IgD-negative memory B cell (primary cell): Measurements from ENCODE around the gene MAGEB17. TPM values are rescaled to one million over a fixed set of nuclear protein-coding genes. Genes with fewer than 3 reads are reported as not detected.
"Not testable (repeated sequence)": the region's sequence is repeated elsewhere in the genome, so short reads cannot be mapped to it uniquely, and the experiment has no call there.

Source experiments
- H3K27ac Mint-ChIP-seq, 3 donors: one replicate each; pipeline ENCODE4 v1.8.0; 2020 to 2022; ENCODE audit warnings: mild to moderate bottlenecking in 3 of 3, mixed read lengths in 3 of 3, moderate library complexity in 1 of 3
- H3K27me3 Mint-ChIP-seq: one replicate; pipeline ENCODE4 v1.8.0; 2021; ENCODE audit warnings: mixed read lengths
- H3K36me3 Mint-ChIP-seq: one replicate; pipeline ENCODE4 v1.8.0; 2020; ENCODE audit warnings: mild to moderate bottlenecking, mixed read lengths
- H3K4me1 Mint-ChIP-seq, 3 donors: one replicate each; pipeline ENCODE4 v1.8.0; 2020 to 2022; ENCODE audit warnings: mixed read lengths in 3 of 3, mild to moderate bottlenecking in 1 of 3
- H3K4me3 Mint-ChIP-seq, 4 donors: one replicate each; pipeline ENCODE4 v1.8.0; 2020 to 2022; ENCODE audit warnings: mild to moderate bottlenecking in 4 of 4, mixed read lengths in 4 of 4, moderate library complexity in 3 of 4
- H3K9me3 Mint-ChIP-seq, 3 donors: one replicate each; pipeline ENCODE4 v1.8.0; 2020 to 2021; ENCODE audit warnings: mixed read lengths in 3 of 3, mild to moderate bottlenecking in 1 of 3
- polyA plus RNA-seq: library from polyadenylated mRNA; unstranded; fragments of 300-500 nt; fragmentation: Illumina TruSeq; gene quantifications from one replicate; pipeline ENCODE4 v1.2.3, GENCODE V29; 2021

The MAGEB17 gene
- polyA plus RNA-seq, 1 donor from 2014 or later = 0.26 TPM

DNA sequence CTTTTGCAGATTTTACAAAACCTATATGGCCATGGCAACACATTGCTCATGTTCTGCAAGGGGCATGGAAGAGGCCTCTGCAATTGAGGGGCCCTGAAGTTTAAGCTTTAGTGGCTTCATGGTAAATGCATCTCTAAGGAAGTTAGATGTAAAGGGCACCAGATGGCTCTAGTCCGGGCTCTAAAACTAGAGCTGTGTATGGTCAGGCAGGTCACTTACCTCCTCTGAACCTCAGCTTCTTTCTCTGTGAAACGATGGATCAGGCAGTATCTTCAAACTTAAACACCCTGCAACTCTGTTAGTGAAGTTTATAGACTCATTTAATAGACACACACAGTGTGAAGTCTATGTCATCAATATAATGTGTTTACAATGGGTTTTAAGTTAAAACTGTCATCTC lies 10.0 kb downstream of the MAGEB17 start:
- H3K4me1 Mint-ChIP-seq = peaks cover 0 to 9% (median 4%) of the 10 kb centered on the region in 3 donors
- H3K9me3 Mint-ChIP-seq = no peaks in the 10 kb centered on the region
- H3K27me3 Mint-ChIP-seq = peaks cover 10% of the 10 kb centered on the region
- H3K27ac Mint-ChIP-seq = no peak overlapping the region
- no peak overlapping the region for H3K4me3 Mint-ChIP-seq
- peaks cover 2% of the 10 kb centered on the region for H3K36me3 Mint-ChIP-seq

GRCh38 chrX:16183843-16184242 lies 16.6 kb downstream of the MAGEB17 start:
- not testable (repeated sequence) for H3K9me3 Mint-ChIP-seq, H3K4me1 Mint-ChIP-seq, H3K36me3 Mint-ChIP-seq, H3K27ac Mint-ChIP-seq, H3K4me3 Mint-ChIP-seq
- peaks cover 16% of the 10 kb centered on the region for H3K27me3 Mint-ChIP-seq

GRCh38 chrX:16185725-16186136 lies 18.4 kb downstream of the MAGEB17 start:
- H3K27ac Mint-ChIP-seq = no peak overlapping the region
- H3K36me3 Mint-ChIP-seq = no peaks in the 10 kb centered on the region
- H3K4me1 Mint-ChIP-seq = no peaks in the 10 kb centered on the region
- no peaks in the 10 kb centered on the region for H3K9me3 Mint-ChIP-seq
- H3K27me3 Mint-ChIP-seq = peaks cover 14% of the 10 kb centered on the region
- H3K4me3 Mint-ChIP-seq = no peak overlapping the region

- H3K36me3 Mint-ChIP-seq = no peaks in the 10 kb centered on the region
- no peak overlapping the region for H3K4me3 Mint-ChIP-seq
- H3K27me3 Mint-ChIP-seq = peaks cover 12% of the 10 kb centered on the region
- H3K4me1 Mint-ChIP-seq = no peaks in the 10 kb centered on the region
- H3K27ac Mint-ChIP-seq = no peak overlapping the region
- H3K9me3 Mint-ChIP-seq = no peaks in the 10 kb centered on the region
Measured at GRCh38 chrX:16186380-16187007, 19.2 kb downstream of the MAGEB17 start.

GRCh38 chrX:16187024-16187760 lies 19.9 kb downstream of the MAGEB17 start:
- no peak overlapping the region for H3K4me3 Mint-ChIP-seq
- no peaks in the 10 kb centered on the region for H3K4me1 Mint-ChIP-seq
- no peaks in the 10 kb centered on the region for H3K9me3 Mint-ChIP-seq
- no peaks in the 10 kb centered on the region for H3K36me3 Mint-ChIP-seq
- H3K27ac Mint-ChIP-seq = no peak overlapping the region
- H3K27me3 Mint-ChIP-seq = peaks cover 15% of the 10 kb centered on the region

DNA sequence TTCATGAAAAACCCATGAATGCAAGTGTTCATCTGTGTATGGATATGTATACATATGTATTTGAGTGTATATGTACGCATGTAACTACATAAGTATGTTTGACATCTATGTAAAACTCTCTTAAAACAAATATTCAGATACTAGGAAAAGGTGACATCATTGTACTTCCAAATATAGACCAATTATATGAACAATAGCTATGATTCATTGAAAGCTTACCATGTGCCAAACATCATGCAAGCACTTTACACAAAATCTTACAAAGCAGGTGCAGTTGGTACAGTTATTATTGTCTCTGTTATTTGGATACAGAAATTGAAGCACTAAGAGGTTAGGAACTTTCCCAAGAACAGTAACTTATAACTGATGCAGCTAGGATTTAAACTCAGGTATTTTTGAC lies 21.4 kb downstream of the MAGEB17 start:
- Mint-ChIP-seq H3K4me3 (no peak overlapping the region), H3K27me3 (peaks cover 5% of the 10 kb centered on the region), H3K4me1 (no peaks in the 10 kb centered on the region), H3K9me3 (no peaks in the 10 kb centered on the region), H3K36me3 (no peaks in the 10 kb centered on the region), H3K27ac (no peak overlapping the region)

- Mint-ChIP-seq H3K27me3 (peaks cover 3% of the 10 kb centered on the region), H3K27ac (no peak overlapping the region), H3K9me3 (no peaks in the 10 kb centered on the region), H3K36me3 (no peaks in the 10 kb centered on the region), H3K4me1 (no peaks in the 10 kb centered on the region), H3K4me3 (no peak overlapping the region)
Measured at GRCh38 chrX:16191605-16192004, 24.3 kb downstream of the MAGEB17 start.

DNA sequence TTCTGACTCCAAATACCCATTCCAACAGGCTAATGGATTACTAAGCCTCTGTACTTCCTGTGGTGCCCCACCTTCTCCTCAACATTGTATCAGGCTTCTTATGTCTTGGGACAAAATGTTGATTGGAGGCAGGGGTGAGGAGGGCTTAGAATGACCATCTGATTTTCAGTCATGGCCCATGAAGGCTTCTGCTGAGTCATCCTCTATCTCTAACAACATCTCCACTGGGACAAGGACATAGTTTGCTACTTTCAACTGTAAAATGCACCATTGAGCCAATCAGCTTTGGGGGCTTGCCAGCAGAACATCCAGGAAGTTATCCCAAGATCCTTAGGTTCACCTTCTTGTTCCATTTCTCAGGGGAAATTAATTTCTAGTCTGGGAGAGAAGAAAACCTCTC lies 29.5 kb downstream of the MAGEB17 start:
- Mint-ChIP-seq H3K27me3 (peaks cover 13% of the 10 kb centered on the region), H3K4me1 (no peaks in the 10 kb centered on the region), H3K9me3 (no peaks in the 10 kb centered on the region), H3K36me3 (no peaks in the 10 kb centered on the region), H3K27ac (no peak overlapping the region), H3K4me3 (no peak overlapping the region)

DNA sequence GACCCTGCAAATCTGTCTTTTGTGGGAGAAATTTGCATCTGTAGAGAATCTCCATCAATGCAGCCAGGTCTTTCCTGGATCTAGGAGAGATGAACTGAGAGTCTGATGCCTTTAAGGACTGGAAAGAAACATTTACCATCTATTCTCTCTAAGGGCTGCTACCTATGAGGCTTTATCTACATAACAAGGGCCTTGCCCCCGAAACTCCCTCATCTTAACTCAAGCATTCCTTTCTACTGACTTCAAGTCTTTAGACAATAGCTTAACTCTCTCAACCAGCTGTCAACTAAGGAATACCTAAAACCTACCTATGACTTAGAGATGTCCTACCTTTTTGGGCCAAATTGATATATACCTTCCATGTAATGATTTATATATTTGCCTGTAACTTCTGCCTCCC lies 32.1 kb downstream of the MAGEB17 start:
- Mint-ChIP-seq H3K27ac (no peak overlapping the region), H3K9me3 (no peaks in the 10 kb centered on the region), H3K4me3 (peak overlapping the region in 1 of 4 donors; percentile 3), H3K4me1 (no peaks in the 10 kb centered on the region), H3K27me3 (peaks cover 13% of the 10 kb centered on the region), H3K36me3 (no peaks in the 10 kb centered on the region)

GRCh38 chrX:16202943-16203342 lies 35.7 kb downstream of the MAGEB17 start:
- Mint-ChIP-seq H3K4me3 (no peak overlapping the region), H3K36me3 (peaks cover 1% of the 10 kb centered on the region), H3K27ac (no peak overlapping the region), H3K27me3 (peaks cover 9% of the 10 kb centered on the region), H3K9me3 (no peaks in the 10 kb centered on the region), H3K4me1 (no peaks in the 10 kb centered on the region)

DNA sequence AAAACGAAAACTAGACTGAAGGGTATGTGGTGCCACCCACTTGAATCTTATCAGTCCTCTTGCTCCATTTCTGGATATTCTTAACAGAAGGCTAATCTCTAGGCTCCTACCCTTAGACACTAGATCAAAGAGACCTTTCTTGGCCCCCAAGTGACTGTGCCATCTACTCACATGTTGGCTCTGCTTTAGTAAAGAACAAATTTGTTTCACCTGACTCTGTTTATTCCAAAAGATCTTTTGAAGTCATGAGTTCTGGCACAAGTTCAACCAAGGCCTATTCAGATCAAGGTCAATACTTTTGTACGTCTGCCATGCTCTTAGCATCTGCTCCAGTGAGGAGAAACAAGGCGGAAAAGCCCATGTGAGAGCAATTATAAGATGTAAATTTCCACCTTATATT lies 37.3 kb downstream of the MAGEB17 start:
- Mint-ChIP-seq H3K9me3 (no peaks in the 10 kb centered on the region), H3K4me1 (no peaks in the 10 kb centered on the region), H3K36me3 (peaks cover 1% of the 10 kb centered on the region), H3K27me3 (peaks cover 4% of the 10 kb centered on the region), H3K4me3 (no peak overlapping the region), H3K27ac (no peak overlapping the region)

DNA sequence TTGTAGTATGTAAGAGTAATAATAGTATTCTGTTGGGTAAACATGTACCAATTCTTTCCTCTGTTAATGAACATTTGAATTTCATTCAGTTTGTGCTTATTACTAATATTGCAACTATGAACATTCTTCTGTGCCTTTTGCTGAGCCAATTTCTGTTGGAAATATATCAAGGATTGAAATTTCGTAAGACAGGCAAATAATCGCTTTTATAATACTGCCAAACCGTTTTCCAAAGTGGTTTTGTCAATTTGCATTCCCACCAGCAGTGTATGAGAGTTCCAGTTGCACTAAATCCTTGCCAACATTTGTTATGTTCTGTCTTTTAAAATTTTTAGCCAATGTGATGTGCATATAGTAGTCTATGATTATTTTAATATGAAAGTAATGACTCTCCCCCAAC lies 38.6 kb downstream of the MAGEB17 start:
- H3K4me1 Mint-ChIP-seq = no peaks in the 10 kb centered on the region
- no peak overlapping the region for H3K4me3 Mint-ChIP-seq
- H3K27me3 Mint-ChIP-seq = peaks cover 2% of the 10 kb centered on the region
- H3K27ac Mint-ChIP-seq = no peak overlapping the region
- no peaks in the 10 kb centered on the region for H3K9me3 Mint-ChIP-seq
- peaks cover 1% of the 10 kb centered on the region for H3K36me3 Mint-ChIP-seq

- no peaks in the 10 kb centered on the region for H3K9me3 Mint-ChIP-seq
- H3K27me3 Mint-ChIP-seq = peaks cover 3% of the 10 kb centered on the region
- no peak overlapping the region for H3K4me3 Mint-ChIP-seq
- H3K36me3 Mint-ChIP-seq = peaks cover 1% of the 10 kb centered on the region
- H3K27ac Mint-ChIP-seq = no peak overlapping the region
- H3K4me1 Mint-ChIP-seq = no peaks in the 10 kb centered on the region
Measured at GRCh38 chrX:16207634-16208033, 40.4 kb downstream of the MAGEB17 start.

- H3K4me3 Mint-ChIP-seq = no peak overlapping the region
- peaks cover 3% of the 10 kb centered on the region for H3K27me3 Mint-ChIP-seq
- no peak overlapping the region for H3K27ac Mint-ChIP-seq
- H3K9me3 Mint-ChIP-seq = no peaks in the 10 kb centered on the region
- H3K4me1 Mint-ChIP-seq = no peaks in the 10 kb centered on the region
- peaks cover 1% of the 10 kb centered on the region for H3K36me3 Mint-ChIP-seq
Measured at GRCh38 chrX:16208601-16209000, 41.3 kb downstream of the MAGEB17 start.

DNA sequence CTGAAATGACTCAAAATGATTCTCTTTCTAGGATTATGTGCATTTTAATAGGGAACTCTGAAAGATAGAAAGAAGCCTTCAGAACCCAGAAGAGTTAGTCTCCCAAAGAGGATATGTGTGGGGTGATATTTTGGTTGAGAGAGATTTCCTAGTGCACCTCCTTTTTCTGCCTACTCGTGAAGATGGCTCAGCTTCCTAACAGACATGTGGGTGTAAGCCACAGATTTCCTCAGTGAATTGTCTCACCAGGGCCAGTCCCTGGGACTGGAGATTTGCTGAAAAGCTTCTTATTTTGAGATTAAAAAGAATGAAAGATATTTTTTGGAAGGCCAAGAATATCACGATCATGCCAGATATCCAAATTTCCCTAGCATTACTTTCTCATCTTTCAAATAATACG lies 42.8 kb downstream of the MAGEB17 start:
- Mint-ChIP-seq H3K4me3 (no peak overlapping the region), H3K36me3 (peaks cover 1% of the 10 kb centered on the region), H3K27ac (no peak overlapping the region), H3K4me1 (no peaks in the 10 kb centered on the region), H3K9me3 (no peaks in the 10 kb centered on the region), H3K27me3 (peaks cover 3% of the 10 kb centered on the region)

DNA sequence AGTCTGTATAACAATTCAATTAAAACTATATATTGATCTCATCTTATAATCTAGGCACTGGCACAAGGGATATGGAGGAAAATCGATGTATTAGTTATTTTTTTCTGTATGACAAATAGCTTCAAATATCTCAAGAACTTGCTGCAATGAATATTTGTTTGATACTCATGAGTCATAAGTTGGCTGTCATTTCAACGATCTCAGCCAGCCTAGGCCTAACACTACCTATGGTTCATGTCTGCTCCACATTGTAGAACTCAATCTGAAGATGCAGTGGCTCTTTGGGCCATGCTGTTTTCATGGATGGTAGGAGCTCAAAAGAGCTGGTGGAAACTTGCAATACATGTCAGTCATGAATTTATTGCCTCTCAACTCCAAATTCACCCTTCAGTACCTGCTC lies 44.7 kb downstream of the MAGEB17 start:
- Mint-ChIP-seq H3K4me1 (no peaks in the 10 kb centered on the region), H3K36me3 (peaks cover 1% of the 10 kb centered on the region), H3K9me3 (no peaks in the 10 kb centered on the region), H3K27me3 (peaks cover 3% of the 10 kb centered on the region), H3K4me3 (no peak overlapping the region), H3K27ac (no peak overlapping the region)
